HepG2 (cell line): ENCODE data around the gene ZNF652. TPM values are rescaled to one million over a fixed set of nuclear protein-coding genes. Genes with fewer than 3 reads are reported as not detected.

Experiments
- ATAC-seq: fragments of 200-7000 bp; cut with Tn5 transposase; 3 replicates; pipeline ENCODE4 v1.9.1; 2020; ENCODE audit warnings: mild to moderate bottlenecking, moderate library complexity
- BruUV-seq: library from RNA; stranded (reverse); fragments of 400-500 nt; replicated peaks from 2 replicates; lab custom pipeline; 2021; lab: Mats Ljungman, UMichigan
- CTCF ChIA-PET: fragments of 300-600 bp; formaldehyde crosslinking; extraction: SDS; loops from one replicate; lab custom pipeline; 2021; ENCODE audit warnings: low total read pairs, inconsistent platforms, low intra/inter-chr PET ratio; lab: Yijun Ruan, JAX
- POLR2A ChIA-PET: fragments of 350-600 bp; sonication (Branson Sonifier 250); formaldehyde crosslinking; loops from one replicate; lab custom pipeline; 2020; ENCODE audit warnings: antibody characterized with exemption, inconsistent platforms; lab: Yijun Ruan, JAX
- DNase-seq: peaks from one replicate; pipeline ENCODE4 v3.0.0-alpha.2; 2015; ENCODE audit warnings: low spot score
- FAIRE-seq: peaks from 3 replicates; lab custom pipeline; 2011; peaks lifted over from hg19 to GRCh38; lab: Jason Lieb, UNC
- H2AFZ ChIP-seq: one replicate; pipeline ENCODE4 v1.6.1; 2011; ENCODE audit warnings: low read length, inconsistent platforms
- H3K27ac ChIP-seq: fragments of 300-600 bp; 3 replicates; pipeline ENCODE4 v1.8.0; 2011; ENCODE audit warnings: mixed run types, mild to moderate bottlenecking, mixed read lengths, low read length, inconsistent platforms; ENCODE audit not compliant: insufficient read depth; ENCODE audit errors: extremely low read length
- H3K27me3 ChIP-seq, 2 experiments: fragments of 200-600 bp in 1 of 2; 2 replicates in 1 of 2; 3 replicates in 1 of 2; pipeline versions ENCODE4 v1.6.0 to v1.8.0; 2011; ENCODE audit warnings: low read length in 2 of 2, mild to moderate bottlenecking in 2 of 2, moderate library complexity in 2 of 2, inconsistent platforms in 1 of 2; ENCODE audit not compliant: insufficient read depth in 2 of 2, control insufficient read depth in 1 of 2
- H3K36me3 ChIP-seq, 2 experiments: fragments of 200-600 bp in 1 of 2; replicated peaks in 1 of 2; 2 replicates in 1 of 2; 3 replicates in 1 of 2; pipeline versions ENCODE4 v1.5.1 to v1.8.0; 2011; ENCODE audit warnings: low read length in 2 of 2, inconsistent platforms in 1 of 2; ENCODE audit not compliant: insufficient read depth in 2 of 2, control insufficient read depth in 1 of 2
- H3K4me1 ChIP-seq: 2 replicates; pipeline ENCODE4 v1.5.1; 2012; ENCODE audit warnings: low read length, inconsistent platforms; ENCODE audit not compliant: insufficient read depth
- H3K4me2 ChIP-seq: 2 replicates; pipeline ENCODE4 v1.6.0; 2011; ENCODE audit warnings: low read depth, low read length, inconsistent platforms
- H3K4me3 ChIP-seq, 3 experiments: fragments of 200-600 bp in 1 of 3; sonication (generic), shearing (Covaris generic) in 1 of 3; replicated peaks in 1 of 3; 2 replicates each; pipeline ENCODE4 v1.5.1; 2011 to 2016; ENCODE audit warnings: low read length in 3 of 3, inconsistent platforms in 2 of 3, low read depth in 2 of 3, mild to moderate bottlenecking in 2 of 3, control low read depth in 1 of 3, mixed read lengths in 1 of 3; ENCODE audit not compliant: insufficient read depth in 1 of 3
- H3K79me2 ChIP-seq: one replicate; pipeline ENCODE4 v1.6.1; 2011; ENCODE audit warnings: low read length, inconsistent platforms; ENCODE audit not compliant: insufficient read depth
- H3K9ac ChIP-seq: 2 replicates; pipeline ENCODE4 v1.6.0; 2011; ENCODE audit warnings: mild to moderate bottlenecking, low read depth, low read length, inconsistent platforms; ENCODE audit not compliant: insufficient read depth
- H3K9me3 ChIP-seq: 2 replicates; pipeline ENCODE4 v1.5.1; 2012; ENCODE audit warnings: mild to moderate bottlenecking, low read length
- H4K20me1 ChIP-seq: 2 replicates; pipeline ENCODE4 v1.6.0; 2011; ENCODE audit warnings: inconsistent platforms, mild to moderate bottlenecking, low read length, moderate library complexity; ENCODE audit not compliant: insufficient read depth
- AKAP8 ChIP-seq: sonication (generic); formaldehyde crosslinking; IDR thresholded peaks from 2 replicates; pipeline ENCODE4 v1.5.1; 2020; ENCODE audit warnings: mild to moderate bottlenecking, missing genetic modification reagents
- FOXA3 ChIP-seq: IDR thresholded peaks from 2 replicates; pipeline ENCODE4 v1.6.1; 2016; ENCODE audit warnings: missing genetic modification reagents, missing compliant biosample characterization
- KDM2A ChIP-seq: sonication (generic); formaldehyde crosslinking; IDR thresholded peaks from 2 replicates; pipeline ENCODE4 v1.4.0; 2020; ENCODE audit warnings: low read depth, missing genetic modification reagents, borderline replicate concordance
- KLF15 ChIP-seq: sonication (generic); formaldehyde crosslinking; IDR thresholded peaks from 2 replicates; pipeline ENCODE4 v1.8.1; 2023; ENCODE audit warnings: borderline replicate concordance, mild to moderate bottlenecking, inconsistent platforms, missing genetic modification reagents, mixed read lengths
- REPIN1 ChIP-seq: sonication (generic); formaldehyde crosslinking; IDR thresholded peaks from 2 replicates; pipeline ENCODE4 v1.8.0; 2022; ENCODE audit warnings: missing genetic modification reagents, low read depth, mild to moderate bottlenecking, borderline replicate concordance
- SOX5 ChIP-seq: IDR thresholded peaks from 2 replicates; pipeline ENCODE4 v1.6.1; 2016; ENCODE audit warnings: borderline replicate concordance
- XBP1 ChIP-seq: sonication (generic); formaldehyde crosslinking; IDR thresholded peaks from 2 replicates; pipeline ENCODE4 v1.5.0; 2020; ENCODE audit warnings: missing genetic modification reagents
- ZNF143 ChIP-seq: sonication (generic); formaldehyde crosslinking; IDR thresholded peaks from 2 replicates; pipeline ENCODE4 v1.4.0; 2020; ENCODE audit warnings: missing genetic modification reagents
- ZNF484 ChIP-seq: sonication (generic); formaldehyde crosslinking; IDR thresholded peaks from 2 replicates; pipeline ENCODE4 v1.5.1; 2020; ENCODE audit warnings: mild to moderate bottlenecking, low read depth, missing genetic modification reagents, borderline replicate concordance
- ZNF780A ChIP-seq: sonication (generic); formaldehyde crosslinking; IDR thresholded peaks from 2 replicates; pipeline ENCODE4 v1.8.0; 2022; ENCODE audit warnings: mild to moderate bottlenecking, missing genetic modification reagents, moderate library complexity
- WGBS: methylation state at CpG from one replicate; pipeline ENCODE4 v1.1.6; 2017; ENCODE audit warnings: low lambda C conversion rate; 5-methylcytosine and 5-hydroxymethylcytosine counted together
- in situ Hi-C: cut with HindIII; loops from 2 replicates; pipeline ENCODE4 v1.10.0; 2017; ENCODE audit warnings: low pct_unique_long_range_greater_than_20kb; ENCODE audit not compliant: extremely low pct_ligation_motif_present
- intact Hi-C: fragments of 100-400 bp; cut with micrococcal nuclease; formaldehyde crosslinking; loops from one replicate; pipeline ENCODE4 v1.10.0; 2022; ENCODE audit not compliant: unreplicated experiment
- polyA plus RNA-seq, 8 experiments: library from polyadenylated mRNA; depleted of rRNA in 3 of 8; stranded (reverse) in 7 of 8; unstranded in 1 of 8; fragments of >200 nt; fragmentation: Illumina TruSeq in 4 of 8; extraction: Trizol in 4 of 8; gene quantifications; 2 replicates each; pipeline versions ENCODE4 v1.2.1 to v1.2.3, GENCODE V29; 2011 to 2016; ENCODE audit warnings: low read depth in 4 of 8, missing spikeins in 1 of 8, mixed read lengths in 1 of 8; ENCODE audit not compliant: insufficient read depth in 1 of 8
- total RNA-seq, 5 experiments: library from RNA; depleted of rRNA; stranded (reverse); fragments of >200 nt; fragmentation: Illumina TruSeq; extraction: Trizol; gene quantifications; 2 replicates each; pipeline ENCODE4 v1.2.3, GENCODE V29; 2016; ENCODE audit warnings: low read depth in 1 of 5
- TF ChIP-seq, protein P1 (sequence below): sonication (generic); formaldehyde crosslinking; conservative IDR thresholded peaks from 2 replicates; pipeline ENCODE4 v1.4.0; 2020; ENCODE audit warnings: missing genetic modification reagents
- TF ChIP-seq, protein P2 (sequence below): sonication (generic); formaldehyde crosslinking; IDR thresholded peaks from 2 replicates; pipeline ENCODE4 v1.8.1; 2023; ENCODE audit warnings: mild to moderate bottlenecking, inconsistent platforms, moderate library complexity, missing genetic modification reagents, borderline replicate concordance
- TF ChIP-seq, protein P3 (sequence below): sonication (generic); formaldehyde crosslinking; IDR thresholded peaks from 2 replicates; pipeline ENCODE4 v1.5.0; 2020; ENCODE audit warnings: missing genetic modification reagents
- TF ChIP-seq, protein P4 (sequence below): sonication (generic); formaldehyde crosslinking; IDR thresholded peaks from 2 replicates; pipeline ENCODE4 v1.9.0; 2021; ENCODE audit warnings: missing genetic modification reagents, mild to moderate bottlenecking, borderline replicate concordance
- TF ChIP-seq, protein P5 (sequence below): sonication (generic); formaldehyde crosslinking; IDR thresholded peaks from 2 replicates; pipeline ENCODE4 v1.4.0; 2020; ENCODE audit warnings: missing genetic modification reagents, borderline replicate concordance

ZNF652 gene
- total and polyA plus RNA-seq, 2 of the 13 experiments (the other 11 are each of a cell fraction or from before 2014, with no cell fraction given), result 16.2 to 30.2 TPM

DNA sequence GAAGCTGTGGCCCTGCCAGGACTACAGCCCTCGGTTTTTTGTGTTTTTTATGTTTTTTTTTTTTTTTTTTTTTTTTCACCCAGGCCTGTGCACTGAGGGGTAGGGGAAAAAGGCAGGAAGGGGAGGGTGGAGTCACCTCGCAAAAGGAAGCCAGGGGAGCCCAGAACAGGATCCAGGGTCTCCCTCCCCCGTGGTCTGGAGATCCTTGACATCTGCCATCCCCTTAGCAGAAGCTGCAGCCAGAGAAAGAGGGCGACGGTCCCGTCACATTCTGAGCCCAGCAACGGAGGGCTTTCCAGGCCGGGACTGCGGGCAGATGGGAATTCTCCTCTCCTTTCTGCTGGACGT is 102.4 kb downstream of the ZNF652 start:
- Histone ChIP-seq H3K9me3 (no peaks in the 10 kb centered on the region), H3K79me2 (no peaks in the 10 kb centered on the region), H2AFZ (peak overlapping the region; percentile 34), H3K4me2 (peak overlapping the region; percentile 99), H3K4me3 (peak overlapping the region; percentile 46 to 76 (median 55)), H3K9ac (peak overlapping the region; percentile 51; the same call in 1 of the 2 replicates), H4K20me1 (no peaks in the 10 kb centered on the region), H3K27ac (no peak overlapping the region), H3K4me1 (peaks cover 13% of the 10 kb centered on the region), H3K27me3 (peaks cover 2 to 25% of the 10 kb centered on the region in 2 experiments; a peak in 4 of 5 replicates), H3K36me3 (no peaks in the 10 kb centered on the region)
- WGBS, result 6% methylated on average over 10 of the region's 10 CpGs
- ATAC-seq, result peak; percentile 16
- in situ Hi-C loops (no loop called here), intact Hi-C loops (no loop called here)
- DNase-seq, result no peak
- POLR2A ChIA-PET, result no interaction called here
- no peak for FAIRE-seq
- CTCF ChIA-PET, result no interaction called here
- no TSS peak for BruUV-seq
- TF ChIP-seq, protein P1, sequence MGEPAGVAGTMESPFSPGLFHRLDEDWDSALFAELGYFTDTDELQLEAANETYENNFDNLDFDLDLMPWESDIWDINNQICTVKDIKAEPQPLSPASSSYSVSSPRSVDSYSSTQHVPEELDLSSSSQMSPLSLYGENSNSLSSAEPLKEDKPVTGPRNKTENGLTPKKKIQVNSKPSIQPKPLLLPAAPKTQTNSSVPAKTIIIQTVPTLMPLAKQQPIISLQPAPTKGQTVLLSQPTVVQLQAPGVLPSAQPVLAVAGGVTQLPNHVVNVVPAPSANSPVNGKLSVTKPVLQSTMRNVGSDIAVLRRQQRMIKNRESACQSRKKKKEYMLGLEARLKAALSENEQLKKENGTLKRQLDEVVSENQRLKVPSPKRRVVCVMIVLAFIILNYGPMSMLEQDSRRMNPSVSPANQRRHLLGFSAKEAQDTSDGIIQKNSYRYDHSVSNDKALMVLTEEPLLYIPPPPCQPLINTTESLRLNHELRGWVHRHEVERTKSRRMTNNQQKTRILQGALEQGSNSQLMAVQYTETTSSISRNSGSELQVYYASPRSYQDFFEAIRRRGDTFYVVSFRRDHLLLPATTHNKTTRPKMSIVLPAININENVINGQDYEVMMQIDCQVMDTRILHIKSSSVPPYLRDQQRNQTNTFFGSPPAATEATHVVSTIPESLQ (CRISPR knock-in tag), result no peak
- TF ChIP-seq AKAP8 (CRISPR knock-in tag) (no peak), REPIN1 (0 out of 2 replicates have a peak, but pooled peaks have one; percentile 14), FOXA3 (CRISPR knock-in tag) (no peak), ZNF484 (CRISPR knock-in tag) (no peak), KDM2A (0 out of 2 replicates have a peak, but pooled peaks have one; percentile 22), XBP1 (no peak), ZNF780A (no peak), ZNF143 (CRISPR knock-in tag) (0 out of 2 replicates have a peak, but pooled peaks have one; percentile 10), SOX5 (CRISPR knock-in tag) (no peak), KLF15 (CRISPR knock-in tag) (0 out of 2 replicates have a peak, but pooled peaks have one; percentile 18)
- TF ChIP-seq, protein P2, sequence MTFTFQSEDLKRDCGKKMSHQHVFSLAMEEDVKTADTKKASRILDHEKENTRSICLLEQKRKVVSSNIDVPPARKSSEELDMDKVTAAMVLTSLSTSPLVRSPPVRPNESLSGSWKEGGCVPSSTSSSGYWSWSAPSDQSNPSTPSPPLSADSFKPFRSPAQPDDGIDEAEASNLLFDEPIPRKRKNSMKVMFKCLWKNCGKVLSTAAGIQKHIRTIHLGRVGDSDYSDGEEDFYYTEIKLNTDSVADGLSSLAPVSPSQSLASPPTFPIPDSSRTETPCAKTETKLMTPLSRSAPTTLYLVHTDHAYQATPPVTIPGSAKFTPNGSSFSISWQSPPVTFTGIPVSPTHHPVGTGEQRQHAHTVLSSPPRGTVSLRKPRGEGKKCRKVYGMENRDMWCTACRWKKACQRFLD, result no peak
- TF ChIP-seq, protein P3, sequence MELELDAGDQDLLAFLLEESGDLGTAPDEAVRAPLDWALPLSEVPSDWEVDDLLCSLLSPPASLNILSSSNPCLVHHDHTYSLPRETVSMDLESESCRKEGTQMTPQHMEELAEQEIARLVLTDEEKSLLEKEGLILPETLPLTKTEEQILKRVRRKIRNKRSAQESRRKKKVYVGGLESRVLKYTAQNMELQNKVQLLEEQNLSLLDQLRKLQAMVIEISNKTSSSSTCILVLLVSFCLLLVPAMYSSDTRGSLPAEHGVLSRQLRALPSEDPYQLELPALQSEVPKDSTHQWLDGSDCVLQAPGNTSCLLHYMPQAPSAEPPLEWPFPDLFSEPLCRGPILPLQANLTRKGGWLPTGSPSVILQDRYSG (CRISPR knock-in tag), result no peak
- TF ChIP-seq, protein P4, sequence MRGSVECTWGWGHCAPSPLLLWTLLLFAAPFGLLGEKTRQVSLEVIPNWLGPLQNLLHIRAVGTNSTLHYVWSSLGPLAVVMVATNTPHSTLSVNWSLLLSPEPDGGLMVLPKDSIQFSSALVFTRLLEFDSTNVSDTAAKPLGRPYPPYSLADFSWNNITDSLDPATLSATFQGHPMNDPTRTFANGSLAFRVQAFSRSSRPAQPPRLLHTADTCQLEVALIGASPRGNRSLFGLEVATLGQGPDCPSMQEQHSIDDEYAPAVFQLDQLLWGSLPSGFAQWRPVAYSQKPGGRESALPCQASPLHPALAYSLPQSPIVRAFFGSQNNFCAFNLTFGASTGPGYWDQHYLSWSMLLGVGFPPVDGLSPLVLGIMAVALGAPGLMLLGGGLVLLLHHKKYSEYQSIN (CRISPR knock-in tag), result no peak
- TF ChIP-seq, protein P5, sequence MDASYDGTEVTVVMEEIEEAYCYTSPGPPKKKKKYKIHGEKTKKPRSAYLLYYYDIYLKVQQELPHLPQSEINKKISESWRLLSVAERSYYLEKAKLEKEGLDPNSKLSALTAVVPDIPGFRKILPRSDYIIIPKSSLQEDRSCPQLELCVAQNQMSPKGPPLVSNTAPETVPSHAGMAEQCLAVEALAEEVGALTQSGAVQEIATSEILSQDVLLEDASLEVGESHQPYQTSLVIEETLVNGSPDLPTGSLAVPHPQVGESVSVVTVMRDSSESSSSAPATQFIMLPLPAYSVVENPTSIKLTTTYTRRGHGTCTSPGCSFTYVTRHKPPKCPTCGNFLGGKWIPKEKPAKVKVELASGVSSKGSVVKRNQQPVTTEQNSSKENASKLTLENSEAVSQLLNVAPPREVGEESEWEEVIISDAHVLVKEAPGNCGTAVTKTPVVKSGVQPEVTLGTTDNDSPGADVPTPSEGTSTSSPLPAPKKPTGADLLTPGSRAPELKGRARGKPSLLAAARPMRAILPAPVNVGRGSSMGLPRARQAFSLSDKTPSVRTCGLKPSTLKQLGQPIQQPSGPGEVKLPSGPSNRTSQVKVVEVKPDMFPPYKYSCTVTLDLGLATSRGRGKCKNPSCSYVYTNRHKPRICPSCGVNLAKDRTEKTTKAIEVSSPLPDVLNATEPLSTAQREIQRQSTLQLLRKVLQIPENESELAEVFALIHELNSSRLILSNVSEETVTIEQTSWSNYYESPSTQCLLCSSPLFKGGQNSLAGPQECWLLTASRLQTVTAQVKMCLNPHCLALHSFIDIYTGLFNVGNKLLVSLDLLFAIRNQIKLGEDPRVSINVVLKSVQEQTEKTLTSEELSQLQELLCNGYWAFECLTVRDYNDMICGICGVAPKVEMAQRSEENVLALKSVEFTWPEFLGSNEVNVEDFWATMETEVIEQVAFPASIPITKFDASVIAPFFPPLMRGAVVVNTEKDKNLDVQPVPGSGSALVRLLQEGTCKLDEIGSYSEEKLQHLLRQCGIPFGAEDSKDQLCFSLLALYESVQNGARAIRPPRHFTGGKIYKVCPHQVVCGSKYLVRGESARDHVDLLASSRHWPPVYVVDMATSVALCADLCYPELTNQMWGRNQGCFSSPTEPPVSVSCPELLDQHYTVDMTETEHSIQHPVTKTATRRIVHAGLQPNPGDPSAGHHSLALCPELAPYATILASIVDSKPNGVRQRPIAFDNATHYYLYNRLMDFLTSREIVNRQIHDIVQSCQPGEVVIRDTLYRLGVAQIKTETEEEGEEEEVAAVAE (CRISPR knock-in tag), result no peak
